Esophagus squamous epithelium (tissue), 4 donors: ENCODE data around the gene MUC3A.

ENCODE experiments used
- POLR2A ChIP-seq, 4 donors: fragments of 450-650 bp; IDR thresholded peaks; one replicate each; pipeline ENCODE4 v1.6.1; 2017; ENCODE audit warnings: antibody characterized with exemption in 4 of 4, mild to moderate bottlenecking in 4 of 4, moderate library complexity in 3 of 4
- TF ChIP-seq, protein P1 (sequence below), 6 experiments: fragments of 450-650 bp in 4 of 6; fragments of 200-600 bp in 2 of 6; sonication (generic) in 2 of 6; IDR thresholded peaks; one replicate each; pipeline ENCODE4 v1.5.1; 2016 to 2019; ENCODE audit warnings: antibody characterized with exemption in 6 of 6, mild to moderate bottlenecking in 4 of 6, moderate library complexity in 4 of 6

DNA sequence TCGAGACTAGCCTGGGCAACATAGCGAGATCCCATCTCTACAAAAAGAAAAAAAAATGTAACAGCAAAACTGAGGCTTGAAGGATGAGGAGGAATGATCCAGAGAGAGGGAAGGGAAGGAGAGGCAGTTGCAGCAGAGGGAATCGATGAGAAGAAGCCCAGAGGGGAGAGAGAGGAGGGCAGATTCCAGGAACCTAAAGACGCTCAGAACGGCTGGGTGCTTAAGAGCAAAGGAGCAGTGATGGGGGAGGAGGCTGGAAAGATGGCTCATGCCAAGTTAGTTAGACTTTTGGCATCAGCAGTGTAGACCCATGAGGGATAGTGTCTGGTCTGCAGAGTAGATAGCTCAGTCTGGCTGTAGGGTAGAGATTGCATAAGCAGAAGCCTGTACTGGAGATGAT, 60.3 kb downstream of the MUC3A start:
- TF ChIP-seq, protein P1, sequence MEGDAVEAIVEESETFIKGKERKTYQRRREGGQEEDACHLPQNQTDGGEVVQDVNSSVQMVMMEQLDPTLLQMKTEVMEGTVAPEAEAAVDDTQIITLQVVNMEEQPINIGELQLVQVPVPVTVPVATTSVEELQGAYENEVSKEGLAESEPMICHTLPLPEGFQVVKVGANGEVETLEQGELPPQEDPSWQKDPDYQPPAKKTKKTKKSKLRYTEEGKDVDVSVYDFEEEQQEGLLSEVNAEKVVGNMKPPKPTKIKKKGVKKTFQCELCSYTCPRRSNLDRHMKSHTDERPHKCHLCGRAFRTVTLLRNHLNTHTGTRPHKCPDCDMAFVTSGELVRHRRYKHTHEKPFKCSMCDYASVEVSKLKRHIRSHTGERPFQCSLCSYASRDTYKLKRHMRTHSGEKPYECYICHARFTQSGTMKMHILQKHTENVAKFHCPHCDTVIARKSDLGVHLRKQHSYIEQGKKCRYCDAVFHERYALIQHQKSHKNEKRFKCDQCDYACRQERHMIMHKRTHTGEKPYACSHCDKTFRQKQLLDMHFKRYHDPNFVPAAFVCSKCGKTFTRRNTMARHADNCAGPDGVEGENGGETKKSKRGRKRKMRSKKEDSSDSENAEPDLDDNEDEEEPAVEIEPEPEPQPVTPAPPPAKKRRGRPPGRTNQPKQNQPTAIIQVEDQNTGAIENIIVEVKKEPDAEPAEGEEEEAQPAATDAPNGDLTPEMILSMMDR (IDR thresholded peaks at IDR 0.05): no peak
- TF ChIP-seq POLR2A (IDR thresholded peaks at IDR 0.05): no peak
